ENCODE results near the gene GLS. TPM values are rescaled to one million over a fixed set of nuclear protein-coding genes. Genes with fewer than 3 reads are reported as not detected.

The GLS gene
- total RNA-seq, 4 donors from 2014 or later = 175 to 274 (median 197) TPM

DNA sequence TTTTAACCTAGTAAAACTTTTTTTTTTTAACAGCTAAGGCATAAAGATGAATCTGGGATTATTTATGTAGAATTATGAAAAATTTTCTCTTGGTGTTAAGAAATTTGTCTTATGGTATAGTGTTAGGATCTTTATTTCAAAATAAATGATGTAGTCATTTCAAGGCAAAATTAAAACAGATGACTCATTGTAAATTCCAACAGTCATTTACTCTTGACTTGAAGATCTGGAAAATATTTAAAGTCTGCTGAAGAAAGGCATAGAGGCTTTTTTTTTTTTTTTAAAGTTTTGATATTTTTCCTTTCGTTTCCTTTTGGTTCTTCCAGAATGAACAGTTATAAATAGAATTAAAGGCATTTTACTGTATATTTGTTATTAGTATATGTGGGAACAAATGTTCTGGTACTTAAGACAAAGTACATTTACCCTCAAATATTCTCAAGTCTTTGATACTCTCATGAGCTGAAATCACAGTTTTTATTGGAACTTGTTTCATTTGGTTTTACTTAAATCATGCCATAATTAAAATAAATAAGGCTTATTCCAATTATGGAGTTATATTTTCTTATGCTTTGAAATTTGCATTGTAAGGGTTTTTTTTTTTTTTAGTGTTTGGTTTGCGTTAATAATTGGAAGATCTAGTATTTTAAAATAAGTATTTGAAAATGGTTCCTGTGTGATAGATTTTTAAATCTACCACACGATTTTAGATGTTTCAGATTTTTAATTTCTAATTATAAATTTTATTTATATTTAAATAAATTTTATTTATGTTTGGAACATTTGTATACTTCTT lies 29.9 kb downstream of the GLS start:
- Histone ChIP-seq H3K9me3 (no peaks in the 10 kb centered on the region), H3K4me3 (replicated peaks in 1 of 3) (no peak overlapping the region), H3K27ac (peak overlapping the region in 1 of 3 donors; percentile 55), H3K4me1 (no peaks in the 10 kb centered on the region), H3K27me3 (no peaks in the 10 kb centered on the region), H3K36me3 (no peaks in the 10 kb centered on the region)
- DNase-seq = no peak
- no peak for TF ChIP-seq POLR2A (IDR thresholded peaks at IDR 0.05)
- TF ChIP-seq, protein P1, sequence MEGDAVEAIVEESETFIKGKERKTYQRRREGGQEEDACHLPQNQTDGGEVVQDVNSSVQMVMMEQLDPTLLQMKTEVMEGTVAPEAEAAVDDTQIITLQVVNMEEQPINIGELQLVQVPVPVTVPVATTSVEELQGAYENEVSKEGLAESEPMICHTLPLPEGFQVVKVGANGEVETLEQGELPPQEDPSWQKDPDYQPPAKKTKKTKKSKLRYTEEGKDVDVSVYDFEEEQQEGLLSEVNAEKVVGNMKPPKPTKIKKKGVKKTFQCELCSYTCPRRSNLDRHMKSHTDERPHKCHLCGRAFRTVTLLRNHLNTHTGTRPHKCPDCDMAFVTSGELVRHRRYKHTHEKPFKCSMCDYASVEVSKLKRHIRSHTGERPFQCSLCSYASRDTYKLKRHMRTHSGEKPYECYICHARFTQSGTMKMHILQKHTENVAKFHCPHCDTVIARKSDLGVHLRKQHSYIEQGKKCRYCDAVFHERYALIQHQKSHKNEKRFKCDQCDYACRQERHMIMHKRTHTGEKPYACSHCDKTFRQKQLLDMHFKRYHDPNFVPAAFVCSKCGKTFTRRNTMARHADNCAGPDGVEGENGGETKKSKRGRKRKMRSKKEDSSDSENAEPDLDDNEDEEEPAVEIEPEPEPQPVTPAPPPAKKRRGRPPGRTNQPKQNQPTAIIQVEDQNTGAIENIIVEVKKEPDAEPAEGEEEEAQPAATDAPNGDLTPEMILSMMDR (IDR thresholded peaks at IDR 0.05) = no peak
- intact Hi-C loops (cut with DNase I) = no loop called here
- 45 to 54% methylated on average over 3 of the region's 3 CpGs for WGBS, 2 donors

DNA sequence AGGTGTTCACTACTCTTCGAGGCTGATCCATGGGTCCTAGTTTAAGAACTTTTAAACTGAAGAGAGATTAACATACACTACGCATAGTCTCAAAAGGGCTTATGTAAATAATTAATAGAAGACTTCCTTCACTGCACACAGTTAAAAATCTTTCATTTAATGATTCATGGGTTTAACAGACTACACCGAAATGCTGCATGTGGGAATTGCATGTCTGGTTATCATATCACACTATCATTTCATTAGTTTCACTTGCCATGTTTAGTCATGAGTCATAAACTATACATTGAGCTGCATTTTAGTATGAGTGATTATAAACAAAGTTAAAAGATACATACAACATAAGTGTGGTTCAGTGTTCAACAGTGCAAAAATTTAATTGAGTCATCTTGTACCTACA lies 31.2 kb downstream of the GLS start:
- TF ChIP-seq, protein P1 (IDR thresholded peaks at IDR 0.05) = no peak
- TF ChIP-seq POLR2A (IDR thresholded peaks at IDR 0.05) = no peak
- Histone ChIP-seq H3K4me1 (no peaks in the 10 kb centered on the region), H3K36me3 (no peaks in the 10 kb centered on the region), H3K27me3 (no peaks in the 10 kb centered on the region), H3K9me3 (no peaks in the 10 kb centered on the region), H3K27ac (no peak overlapping the region), H3K4me3 (replicated peaks in 1 of 3) (no peak overlapping the region)
- 89 to 91% methylated on average over 3 of the region's 3 CpGs for WGBS, 2 donors
- DNase-seq = no peak
- intact Hi-C loops (cut with DNase I) = no loop called here

DNA sequence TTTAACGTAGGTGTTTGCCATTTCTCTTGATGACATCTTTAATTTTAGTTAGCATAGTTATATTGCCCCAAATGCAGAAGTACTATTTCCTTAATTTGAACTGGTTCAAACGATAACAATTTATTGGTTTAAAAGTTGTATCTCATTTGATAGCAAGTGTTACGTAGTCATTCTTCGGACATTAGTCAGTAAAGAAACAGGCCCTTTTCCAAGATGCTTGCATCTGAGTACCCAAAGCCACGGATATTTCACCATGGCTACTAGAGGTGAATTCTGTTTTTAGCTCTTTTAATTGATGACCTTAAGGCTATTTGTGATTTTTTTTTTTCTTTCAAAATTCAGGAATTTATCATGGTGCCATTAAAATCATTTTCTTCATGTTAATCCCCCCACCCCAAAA lies 32.1 kb downstream of the GLS start:
- intact Hi-C loops (cut with DNase I) = no loop called here
- Histone ChIP-seq H3K4me3 (replicated peaks in 1 of 3) (no peak overlapping the region), H3K36me3 (peaks cover 0 to 5% of the 10 kb centered on the region in 2 donors), H3K27ac (no peak overlapping the region), H3K27me3 (no peaks in the 10 kb centered on the region), H3K4me1 (no peaks in the 10 kb centered on the region), H3K9me3 (no peaks in the 10 kb centered on the region)
- 95 to 97% methylated on average over 5 of the region's 5 CpGs for WGBS, 2 donors
- TF ChIP-seq, protein P1 (IDR thresholded peaks at IDR 0.05) = no peak
- no peak for TF ChIP-seq POLR2A (IDR thresholded peaks at IDR 0.05)
- DNase-seq = no peak

DNA sequence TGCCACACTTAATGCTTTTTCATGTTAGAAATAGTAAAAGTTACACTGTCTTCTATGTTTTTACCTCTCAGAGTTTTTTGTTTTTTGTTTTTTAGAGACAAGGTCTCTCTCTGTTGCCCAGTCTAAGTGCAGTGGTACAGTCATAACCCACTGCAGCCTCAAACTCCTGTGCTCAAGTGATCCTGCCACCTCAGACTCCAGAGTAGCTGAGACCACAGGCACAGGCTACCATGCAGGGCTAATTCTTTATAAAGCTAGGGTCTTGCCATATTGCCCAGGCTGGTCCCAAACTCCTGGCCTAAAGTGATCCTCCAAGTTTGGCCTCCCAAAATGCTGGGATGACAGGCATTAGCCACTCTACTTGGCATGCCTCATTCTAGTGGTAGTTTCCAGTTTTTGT lies 33.1 kb downstream of the GLS start:
- no peak overlapping the region for H3K27ac ChIP-seq
- DNase-seq = no peak
- H3K4me1 ChIP-seq = no peaks in the 10 kb centered on the region
- intact Hi-C loops (cut with DNase I) = no loop called here
- H3K9me3 ChIP-seq = no peaks in the 10 kb centered on the region
- no peaks in the 10 kb centered on the region for H3K27me3 ChIP-seq
- no peak overlapping the region for H3K4me3 ChIP-seq (replicated peaks in 1 of 3)
- H3K36me3 ChIP-seq = peaks cover 0 to 5% of the 10 kb centered on the region in 2 donors
- TF ChIP-seq, protein P1 (IDR thresholded peaks at IDR 0.05) = no peak
- TF ChIP-seq POLR2A (IDR thresholded peaks at IDR 0.05) = no peak

DNA sequence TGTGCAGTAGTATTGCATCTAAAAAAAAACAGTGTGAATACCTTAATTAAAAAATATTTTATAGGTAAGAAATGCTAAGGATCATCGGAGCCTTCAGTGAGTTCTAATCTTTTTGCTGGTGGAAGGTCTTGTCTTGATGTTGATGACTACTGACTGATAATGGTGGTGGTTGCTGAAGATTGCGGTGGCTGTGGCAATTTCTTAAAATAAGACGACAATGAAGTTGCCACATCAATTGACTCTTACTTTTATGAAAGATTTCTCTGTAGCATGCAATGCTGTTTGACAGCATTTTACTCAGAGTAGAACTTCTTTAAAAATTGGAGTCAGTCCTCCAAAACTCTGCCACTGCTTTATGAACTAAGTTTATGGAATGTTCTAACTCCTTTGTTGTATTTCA lies 36.2 kb downstream of the GLS start:
- H3K4me1 ChIP-seq = no peaks in the 10 kb centered on the region
- 78 to 96% methylated on average over 3 of the region's 3 CpGs for WGBS, 2 donors
- no peak overlapping the region for H3K4me3 ChIP-seq (replicated peaks in 1 of 3)
- intact Hi-C loops (cut with DNase I) = no loop called here
- peaks cover 0 to 7% of the 10 kb centered on the region in 2 donors for H3K36me3 ChIP-seq
- no peaks in the 10 kb centered on the region for H3K27me3 ChIP-seq
- no peak for TF ChIP-seq POLR2A (IDR thresholded peaks at IDR 0.05)
- TF ChIP-seq, protein P1 (IDR thresholded peaks at IDR 0.05) = no peak
- no peak overlapping the region for H3K27ac ChIP-seq
- no peak for DNase-seq
- H3K9me3 ChIP-seq = no peaks in the 10 kb centered on the region

Data from thyroid gland (tissue), 4 donors.